ENCODE data around the gene PTPRN2. TPM values are rescaled to one million over a fixed set of nuclear protein-coding genes. Genes with fewer than 3 reads are reported as not detected.

The PTPRN2 gene
- total RNA-seq, 1 experiment from 2014 or later, result 2.1 TPM

- TF ChIP-seq ZBTB33 (IDR thresholded peaks at IDR 0.05; ENCODE audit: extremely low read depth, insufficient replicate concordance, low read length) (no peak), JUND (IDR thresholded peaks at IDR 0.05) (no peak)
Measured at GRCh38 chr7:158574308-158575036, 13.2 kb downstream of the PTPRN2 start (continued).

GRCh38 chr7:158573310-158573709, 14.3 kb downstream of the PTPRN2 start:
- DNase-seq (ENCODE audit: low read depth, low spot score), result no peak
- Histone ChIP-seq H3K9ac (ENCODE audit: low read length) (no peak overlapping the region), H3K9me2 (ENCODE audit: insufficient read depth) (no peaks in the 10 kb centered on the region), H3K9me3 (ENCODE audit: control insufficient read depth in 1 of 2, insufficient read depth in 1 of 2, low read depth in 1 of 2, low read length in 2 of 2) (no peaks in the 10 kb centered on the region), H2AFZ (ENCODE audit: low read depth, low read length, poor library complexity, severe bottlenecking) (no peak overlapping the region), H3K4me3 (replicated peaks in 1 of 2; ENCODE audit: low read depth in 1 of 2, low read length in 2 of 2) (no peak overlapping the region), H3K4me2 (ENCODE audit: low read length) (no peak overlapping the region), H3K27me3 (ENCODE audit: insufficient read depth, low read length) (no peaks in the 10 kb centered on the region), H3K36me3 (ENCODE audit: control insufficient read depth in 1 of 2, insufficient read depth in 2 of 2, low read length in 2 of 2) (no peaks in the 10 kb centered on the region), H4K20me1 (ENCODE audit: insufficient read depth) (no peaks in the 10 kb centered on the region), H3K4me1 (ENCODE audit: control insufficient read depth in 1 of 2, insufficient read depth in 2 of 2, low read length in 2 of 2) (no peaks in the 10 kb centered on the region), H3K79me2 (ENCODE audit: insufficient read depth, low read length) (no peaks in the 10 kb centered on the region), H3K27ac (ENCODE audit: low read depth, low read length) (no peak overlapping the region)
- no peak for TF ChIP-seq POLR2AphosphoS5 (IDR thresholded peaks at IDR 0.05; ENCODE audit: low read depth, low read length)
- TF ChIP-seq CEBPB (IDR thresholded peaks at IDR 0.05; ENCODE audit: low read depth), result no peak
- TF ChIP-seq FOSL1 (IDR thresholded peaks at IDR 0.05; ENCODE audit: low read depth), result no peak
- TF ChIP-seq SIN3A (IDR thresholded peaks at IDR 0.05; ENCODE audit: low read depth), result no peak
- no peak for TF ChIP-seq RAD21 (IDR thresholded peaks at IDR 0.05; ENCODE audit: low read depth)
- no peak for TF ChIP-seq ZFX (IDR thresholded peaks at IDR 0.05)
- no peak for TF ChIP-seq TCF7L2 (IDR thresholded peaks at IDR 0.05; ENCODE audit: borderline replicate concordance, extremely low read depth, insufficient read depth, insufficient read length)
- no peak for TF ChIP-seq ZNF274 (IDR thresholded peaks at IDR 0.05; ENCODE audit: low read depth, low read length)
- no peak for TF ChIP-seq ELF1 (IDR thresholded peaks at IDR 0.05; ENCODE audit: borderline replicate concordance, low read depth)
- BruUV-seq (replicated peaks), result no TSS peak
- POLR2A ChIA-PET, result no interaction called here
- RAD21 ChIA-PET (ENCODE audit: low non-redundant PET in 1 of 2, low total read pairs in 2 of 2, uncharacterized antibody in 2 of 2, unreplicated experiment in 2 of 2), result no interaction called here
- ATAC-seq, result no peak
- CTCF ChIA-PET, result no interaction called here
- intact Hi-C loops (cut with micrococcal nuclease), result loop anchor here (2.0 kb wide), 1 partner anchor 131 kb away; no protein-coding TSS in a partner anchor
